Fibroblast of mammary gland (primary cell): ENCODE measurements around the gene KCTD16.

Experiments used
- DNase-seq: peaks from one replicate; pipeline ENCODE4 v3.0.0-alpha.2; 2010; ENCODE audit warnings: low read depth
- H3K4me3 ChIP-seq: 2 replicates; pipeline ENCODE4 v1.5.1; 2011; ENCODE audit warnings: low read depth, mild to moderate bottlenecking, low read length, moderate library complexity; ENCODE audit not compliant: control insufficient read depth
- TF ChIP-seq, protein P1 (sequence below): conservative IDR thresholded peaks from 2 replicates; pipeline ENCODE4 v1.5.1; 2011; ENCODE audit warnings: low read depth, low read length, inconsistent platforms; ENCODE audit not compliant: control insufficient read depth, insufficient read depth

The KCTD16 gene

DNA sequence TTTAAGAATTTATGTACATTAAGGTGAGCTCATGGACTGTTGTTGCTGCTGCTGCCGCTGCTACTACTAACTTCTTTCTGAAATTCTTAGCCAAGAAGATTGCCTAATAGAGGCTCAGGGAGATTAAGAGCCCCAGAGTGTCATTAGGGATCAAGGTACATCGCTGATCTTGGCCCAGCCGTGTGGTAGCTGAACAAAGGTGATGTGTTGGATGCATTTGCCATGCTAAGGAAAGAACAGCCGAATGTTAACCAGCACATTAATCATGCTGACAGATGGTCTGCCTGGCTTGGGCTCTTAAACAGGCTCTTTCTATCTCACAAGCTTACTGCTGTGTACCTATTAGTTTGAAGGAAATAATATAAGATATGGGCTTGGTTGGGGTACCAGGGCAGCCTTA lies 137.1 kb downstream of the KCTD16 start:
- no peak overlapping the region for H3K4me3 ChIP-seq
- no peak for DNase-seq
- TF ChIP-seq, protein P1, sequence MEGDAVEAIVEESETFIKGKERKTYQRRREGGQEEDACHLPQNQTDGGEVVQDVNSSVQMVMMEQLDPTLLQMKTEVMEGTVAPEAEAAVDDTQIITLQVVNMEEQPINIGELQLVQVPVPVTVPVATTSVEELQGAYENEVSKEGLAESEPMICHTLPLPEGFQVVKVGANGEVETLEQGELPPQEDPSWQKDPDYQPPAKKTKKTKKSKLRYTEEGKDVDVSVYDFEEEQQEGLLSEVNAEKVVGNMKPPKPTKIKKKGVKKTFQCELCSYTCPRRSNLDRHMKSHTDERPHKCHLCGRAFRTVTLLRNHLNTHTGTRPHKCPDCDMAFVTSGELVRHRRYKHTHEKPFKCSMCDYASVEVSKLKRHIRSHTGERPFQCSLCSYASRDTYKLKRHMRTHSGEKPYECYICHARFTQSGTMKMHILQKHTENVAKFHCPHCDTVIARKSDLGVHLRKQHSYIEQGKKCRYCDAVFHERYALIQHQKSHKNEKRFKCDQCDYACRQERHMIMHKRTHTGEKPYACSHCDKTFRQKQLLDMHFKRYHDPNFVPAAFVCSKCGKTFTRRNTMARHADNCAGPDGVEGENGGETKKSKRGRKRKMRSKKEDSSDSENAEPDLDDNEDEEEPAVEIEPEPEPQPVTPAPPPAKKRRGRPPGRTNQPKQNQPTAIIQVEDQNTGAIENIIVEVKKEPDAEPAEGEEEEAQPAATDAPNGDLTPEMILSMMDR = no peak

DNA sequence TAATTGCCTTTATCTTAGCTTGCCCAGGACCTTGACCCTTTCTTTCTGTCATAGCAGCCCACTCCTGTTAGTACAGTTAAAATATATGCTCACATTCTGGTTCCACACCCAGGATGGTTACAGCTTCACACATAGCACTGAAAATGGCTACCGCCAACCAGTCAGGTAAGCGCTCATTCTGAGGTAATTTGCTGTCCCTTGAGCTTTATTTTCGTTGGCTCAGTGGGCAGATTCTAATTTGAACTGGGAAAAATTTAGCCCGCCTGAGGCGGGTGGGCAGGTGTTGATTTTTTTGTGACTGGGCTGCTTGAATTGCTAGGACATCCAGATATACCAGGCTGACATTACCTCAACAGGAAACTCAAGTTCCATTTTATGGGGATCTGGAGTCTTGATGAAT lies 137.5 kb downstream of the KCTD16 start:
- TF ChIP-seq, protein P1 = no peak
- no peak for DNase-seq
- H3K4me3 ChIP-seq = no peak overlapping the region

GRCh38 chr5:144308906-144309670 lies 138.4 kb downstream of the KCTD16 start:
- no peak overlapping the region for H3K4me3 ChIP-seq
- DNase-seq = no peak
- TF ChIP-seq, protein P1 = no peak

DNA sequence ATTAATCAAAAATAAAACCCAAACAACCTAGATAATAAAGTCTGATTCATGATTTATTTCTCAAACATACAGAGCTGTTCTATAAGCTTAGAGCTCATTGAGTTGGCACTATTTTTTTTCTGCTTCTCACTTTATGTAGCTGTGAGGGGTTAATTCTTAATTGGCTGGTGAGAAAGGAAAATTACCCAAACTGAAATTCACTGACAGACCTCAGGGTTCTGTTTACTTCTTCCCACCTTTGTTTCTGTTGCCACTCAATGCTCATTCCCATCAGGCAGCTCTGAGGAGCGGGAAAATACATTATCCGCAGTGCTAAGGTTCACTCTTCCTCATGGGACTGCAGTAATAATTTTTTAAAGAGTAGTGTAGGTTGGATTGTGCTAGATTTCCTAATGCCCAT lies 139.9 kb downstream of the KCTD16 start:
- H3K4me3 ChIP-seq = no peak overlapping the region
- no peak for DNase-seq
- TF ChIP-seq, protein P1 = no peak

DNA sequence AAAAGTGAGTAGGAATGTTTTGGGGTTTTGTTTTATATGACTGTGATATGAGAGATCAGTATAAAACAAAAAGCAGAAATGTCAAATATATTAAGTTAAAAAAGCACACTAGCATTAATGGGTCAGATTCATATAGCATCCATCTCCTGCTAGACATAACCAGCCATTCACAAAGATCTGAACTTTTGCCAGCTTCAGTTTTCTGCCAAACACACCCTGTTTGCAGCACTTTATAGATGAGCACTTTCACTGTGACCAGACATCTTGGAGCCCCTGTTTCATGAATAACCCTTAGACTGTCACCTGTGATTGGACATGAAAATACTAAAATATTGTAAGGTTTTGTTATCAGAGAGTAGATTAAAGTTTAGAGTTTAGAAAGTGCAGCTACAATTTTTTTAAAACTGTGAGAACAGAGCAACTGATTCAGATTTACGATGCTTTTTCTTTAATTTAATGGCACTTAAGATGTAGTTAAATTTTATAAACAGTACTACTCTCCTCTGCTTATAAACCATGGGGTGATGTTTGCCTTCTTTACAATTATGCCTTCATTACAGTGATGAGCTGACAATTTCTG lies 142.6 kb downstream of the KCTD16 start:
- no peak for DNase-seq
- H3K4me3 ChIP-seq = no peak overlapping the region
- TF ChIP-seq, protein P1 = no peak

DNA sequence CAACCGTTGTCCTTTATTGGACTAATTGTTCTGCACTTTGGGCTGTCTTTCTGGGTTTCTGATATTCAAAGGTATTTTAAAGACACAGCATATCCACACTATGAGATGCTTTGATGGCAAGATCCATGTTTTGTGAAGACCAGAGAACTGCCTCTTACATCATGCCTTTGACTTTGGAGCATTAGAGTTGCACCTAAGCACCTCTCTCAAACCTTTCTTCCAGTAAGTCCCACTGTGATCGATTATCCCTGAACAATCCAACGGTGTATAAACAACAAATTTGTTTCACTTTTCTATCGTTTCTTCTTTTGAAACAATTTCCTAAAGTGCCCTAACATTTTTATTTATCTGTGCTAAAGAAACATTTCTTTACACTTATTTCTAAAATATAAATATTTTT lies 144.4 kb downstream of the KCTD16 start:
- H3K4me3 ChIP-seq = no peak overlapping the region
- TF ChIP-seq, protein P1 = no peak
- no peak for DNase-seq
